Ishikawa (cell line): Measurements from ENCODE around the gene LIG1.
A peak's percentile ranks its signal among the peaks of the same experiment; 100 is the strongest.

ENCODE experiments used
- CEBPB ChIP-seq: IDR thresholded peaks from 2 replicates; pipeline ENCODE4 v1.6.1; 2012
- CREB1 ChIP-seq: IDR thresholded peaks from 2 replicates; pipeline ENCODE4 v1.6.1; 2012; ENCODE audit warnings: low read depth
- EGR1 ChIP-seq: IDR thresholded peaks from 2 replicates; pipeline ENCODE4 v1.6.1; 2012
- EP300 ChIP-seq: IDR thresholded peaks from 2 replicates; pipeline ENCODE4 v1.6.1; 2012; ENCODE audit warnings: borderline replicate concordance
- FOXM1 ChIP-seq: IDR thresholded peaks from 2 replicates; pipeline ENCODE4 v1.6.1; 2012; ENCODE audit warnings: low read depth, borderline replicate concordance
- NFIC ChIP-seq: IDR thresholded peaks from 2 replicates; pipeline ENCODE4 v1.6.1; 2012
- RAD21 ChIP-seq: IDR thresholded peaks from 2 replicates; pipeline ENCODE4 v1.6.1; 2012; ENCODE audit warnings: low read depth
- TAF1 ChIP-seq: IDR thresholded peaks from 2 replicates; pipeline ENCODE4 v1.6.1; 2012; ENCODE audit warnings: low read depth, mild to moderate bottlenecking
- TCF12 ChIP-seq: IDR thresholded peaks from 2 replicates; pipeline ENCODE4 v1.6.1; 2012; ENCODE audit warnings: low read depth
- TEAD4 ChIP-seq: IDR thresholded peaks from 2 replicates; pipeline ENCODE4 v1.6.1; 2012
- USF1 ChIP-seq: IDR thresholded peaks from 2 replicates; pipeline ENCODE4 v1.6.1; 2012
- YY1 ChIP-seq: IDR thresholded peaks from 2 replicates; pipeline ENCODE4 v1.6.1; 2012; ENCODE audit warnings: low read depth
- ZBTB7A ChIP-seq: IDR thresholded peaks from 2 replicates; pipeline ENCODE4 v1.6.1; 2012; ENCODE audit warnings: low read depth
- TF ChIP-seq, protein P1 (sequence below): IDR thresholded peaks from 2 replicates; pipeline ENCODE4 v1.6.1; 2012; ENCODE audit warnings: low read depth, mild to moderate bottlenecking
- TF ChIP-seq, protein P2 (sequence below): IDR thresholded peaks from 2 replicates; pipeline ENCODE4 v1.6.1; 2012

The LIG1 gene

GRCh38 chr19:48090281-48090802, 79.8 kb downstream of the LIG1 start:
- TF ChIP-seq USF1 (peak; percentile 62; the same call in 1 of the 2 replicates), ZBTB7A (no peak)

DNA sequence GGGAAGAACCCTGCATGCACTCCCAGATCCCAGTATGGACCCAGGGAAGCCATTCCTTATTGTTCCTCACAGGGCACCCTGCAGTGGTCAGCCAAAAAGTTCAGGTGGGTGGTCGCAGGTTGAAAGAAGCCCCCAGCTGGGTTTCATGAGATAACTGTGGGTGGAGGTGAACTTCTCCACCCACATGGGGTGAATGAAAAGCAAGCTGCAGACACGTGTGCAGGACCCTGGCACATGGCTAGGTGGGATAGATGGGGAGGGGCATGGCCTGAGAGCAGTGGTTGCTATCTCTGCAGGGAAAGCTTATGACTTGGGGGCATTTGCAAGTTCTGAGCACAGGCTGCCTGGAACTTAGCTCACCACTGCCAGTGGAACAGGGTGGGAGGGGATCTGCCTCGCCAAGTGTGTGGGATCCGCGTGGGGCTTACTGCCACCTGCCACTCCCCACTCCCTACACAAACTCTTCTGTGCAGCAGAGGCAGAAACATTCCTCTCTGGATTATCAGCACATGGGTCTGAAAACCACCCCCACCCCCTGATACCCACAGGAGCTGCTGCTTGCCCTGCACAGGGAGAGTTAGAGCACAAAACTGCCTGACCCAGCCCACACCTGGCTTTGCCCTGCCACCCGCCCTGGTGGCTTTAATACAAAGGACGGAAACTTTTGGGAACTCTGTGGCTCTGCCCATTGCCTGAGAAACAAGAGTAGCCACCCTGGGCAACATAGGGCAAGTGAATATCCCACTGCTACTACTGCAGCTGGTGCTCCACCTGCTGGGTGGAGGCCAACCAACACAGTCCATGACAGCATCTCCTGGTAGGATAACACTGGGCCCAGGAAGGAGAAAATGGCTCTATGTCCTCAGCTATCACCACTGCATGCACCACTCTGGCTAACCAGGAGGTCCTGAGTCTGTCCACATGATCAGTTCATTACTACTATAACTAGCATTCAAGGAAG, 84.0 kb downstream of the LIG1 start:
- TF ChIP-seq CREB1 (no peak), USF1 (no peak), TEAD4 (no peak), EGR1 (no peak), YY1 (no peak), CEBPB (no peak), NFIC (no peak), TAF1 (no peak), TCF12 (no peak), ZBTB7A (no peak)
- TF ChIP-seq, protein P1, sequence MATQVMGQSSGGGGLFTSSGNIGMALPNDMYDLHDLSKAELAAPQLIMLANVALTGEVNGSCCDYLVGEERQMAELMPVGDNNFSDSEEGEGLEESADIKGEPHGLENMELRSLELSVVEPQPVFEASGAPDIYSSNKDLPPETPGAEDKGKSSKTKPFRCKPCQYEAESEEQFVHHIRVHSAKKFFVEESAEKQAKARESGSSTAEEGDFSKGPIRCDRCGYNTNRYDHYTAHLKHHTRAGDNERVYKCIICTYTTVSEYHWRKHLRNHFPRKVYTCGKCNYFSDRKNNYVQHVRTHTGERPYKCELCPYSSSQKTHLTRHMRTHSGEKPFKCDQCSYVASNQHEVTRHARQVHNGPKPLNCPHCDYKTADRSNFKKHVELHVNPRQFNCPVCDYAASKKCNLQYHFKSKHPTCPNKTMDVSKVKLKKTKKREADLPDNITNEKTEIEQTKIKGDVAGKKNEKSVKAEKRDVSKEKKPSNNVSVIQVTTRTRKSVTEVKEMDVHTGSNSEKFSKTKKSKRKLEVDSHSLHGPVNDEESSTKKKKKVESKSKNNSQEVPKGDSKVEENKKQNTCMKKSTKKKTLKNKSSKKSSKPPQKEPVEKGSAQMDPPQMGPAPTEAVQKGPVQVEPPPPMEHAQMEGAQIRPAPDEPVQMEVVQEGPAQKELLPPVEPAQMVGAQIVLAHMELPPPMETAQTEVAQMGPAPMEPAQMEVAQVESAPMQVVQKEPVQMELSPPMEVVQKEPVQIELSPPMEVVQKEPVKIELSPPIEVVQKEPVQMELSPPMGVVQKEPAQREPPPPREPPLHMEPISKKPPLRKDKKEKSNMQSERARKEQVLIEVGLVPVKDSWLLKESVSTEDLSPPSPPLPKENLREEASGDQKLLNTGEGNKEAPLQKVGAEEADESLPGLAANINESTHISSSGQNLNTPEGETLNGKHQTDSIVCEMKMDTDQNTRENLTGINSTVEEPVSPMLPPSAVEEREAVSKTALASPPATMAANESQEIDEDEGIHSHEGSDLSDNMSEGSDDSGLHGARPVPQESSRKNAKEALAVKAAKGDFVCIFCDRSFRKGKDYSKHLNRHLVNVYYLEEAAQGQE: no peak
- TF ChIP-seq, protein P2, sequence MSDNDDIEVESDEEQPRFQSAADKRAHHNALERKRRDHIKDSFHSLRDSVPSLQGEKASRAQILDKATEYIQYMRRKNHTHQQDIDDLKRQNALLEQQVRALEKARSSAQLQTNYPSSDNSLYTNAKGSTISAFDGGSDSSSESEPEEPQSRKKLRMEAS: no peak

GRCh38 chr19:48085076-48085475, 85.1 kb downstream of the LIG1 start:
- TF ChIP-seq, protein P2: no peak

GRCh38 chr19:48081106-48081505, 89.0 kb downstream of the LIG1 start:
- TF ChIP-seq EGR1 (no peak), YY1 (no peak), TAF1 (no peak), TEAD4 (no peak), EP300 (no peak), CEBPB (no peak), CREB1 (no peak), TCF12 (no peak), FOXM1 (no peak), USF1 (no peak), RAD21 (no peak), NFIC (no peak), ZBTB7A (no peak)
- TF ChIP-seq, protein P1: no peak
- TF ChIP-seq, protein P2: no peak

DNA sequence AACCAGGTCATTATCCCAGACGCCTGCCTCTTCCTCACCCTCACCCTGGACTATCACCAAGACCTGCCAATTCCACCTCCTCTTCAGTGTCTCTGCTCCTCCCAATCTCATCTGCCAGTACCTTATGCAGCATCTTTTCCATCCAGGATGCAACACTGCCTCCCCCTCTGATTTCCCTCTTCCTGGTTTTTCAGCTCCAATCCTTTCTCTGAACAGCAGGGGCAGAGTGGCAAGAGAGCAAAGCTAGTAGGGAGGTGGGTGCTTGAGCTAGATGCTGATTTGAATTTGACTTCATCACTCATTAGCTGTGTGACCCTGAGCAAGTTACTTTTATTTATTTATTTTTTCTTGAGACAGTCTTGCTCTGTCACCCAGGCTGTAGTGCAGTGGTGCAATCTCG, 100.7 kb downstream of the LIG1 start:
- TF ChIP-seq, protein P2: no peak
- TF ChIP-seq CEBPB (no peak), NFIC (no peak), TAF1 (no peak), USF1 (no peak), EP300 (no peak), ZBTB7A (no peak), EGR1 (no peak), TEAD4 (no peak), YY1 (no peak), TCF12 (no peak)
- TF ChIP-seq, protein P1: no peak
